Measurements from ENCODE around the gene C2CD2.

GRCh38 chr21:41987310-41987709, 33.5 kb upstream of the C2CD2 start:
- no peak for TF ChIP-seq CTCF (IDR thresholded peaks at IDR 0.05; ENCODE audit: extremely low read depth in 1 of 2, insufficient read depth in 1 of 2, low read depth in 1 of 2, low read length in 2 of 2)
- no peak for TF ChIP-seq EZH2 (IDR thresholded peaks at IDR 0.05; ENCODE audit: borderline replicate concordance, low read depth, low read length, severe bottlenecking)
- no peak for TF ChIP-seq MYC (IDR thresholded peaks at IDR 0.05; ENCODE audit: low read depth, low read length)

Measured in endothelial cell of umbilical vein (primary cell).